ENCODE results near the gene KSR1. TPM values are rescaled to one million over a fixed set of nuclear protein-coding genes. Genes with fewer than 3 reads are reported as not detected.
"Not testable (repeated sequence)": the region's sequence is repeated elsewhere in the genome, so short reads cannot be mapped to it uniquely, and the experiment has no call there.

The KSR1 gene
- polyA plus RNA-seq, 4 donors, result 8.6 to 73.8 (median 12.9) TPM

DNA sequence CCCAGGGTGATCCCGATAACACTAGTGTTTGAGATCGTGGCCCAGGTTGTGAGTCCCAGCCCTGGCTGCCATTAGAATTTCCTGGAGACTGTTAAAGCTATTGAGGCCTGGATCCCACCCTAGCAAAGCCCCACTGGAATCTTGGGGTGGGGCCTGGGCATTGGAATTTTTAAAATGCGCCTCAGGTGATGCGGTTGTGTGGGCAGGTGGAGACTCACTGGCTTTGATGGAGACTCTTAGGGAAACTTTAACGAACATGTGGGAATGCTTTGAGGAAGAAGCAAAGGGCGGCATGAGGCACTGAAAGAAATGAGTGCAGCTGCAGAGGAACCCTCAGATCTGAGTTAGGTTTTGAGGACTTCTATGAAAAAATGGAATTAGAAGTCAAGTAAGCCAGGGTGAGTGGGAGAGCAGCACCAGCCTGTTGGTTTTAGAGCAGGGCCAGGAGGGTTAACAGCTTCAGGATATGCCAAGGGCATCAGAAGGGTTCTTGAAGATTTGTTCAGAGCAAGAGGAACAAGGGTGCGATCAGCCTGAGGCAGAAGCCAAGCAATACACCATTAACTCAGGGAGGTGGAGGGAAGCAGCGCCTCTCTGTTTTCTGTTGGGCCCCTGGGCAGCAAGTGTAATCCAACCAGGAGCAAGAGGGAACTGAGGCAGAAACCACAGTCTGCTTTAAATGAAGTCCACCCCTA lies 42.5 kb downstream of the KSR1 start:
- no peak for DNase-seq
- Histone ChIP-seq H3K4me1 (ENCODE audit: control insufficient read depth in 3 of 3, insufficient read depth in 2 of 3, low read depth in 1 of 3, low read length in 2 of 3) (peaks cover 0 to 41% (median 12%) of the 10 kb centered on the region in 3 donors), H3K4me3 (ENCODE audit: low read depth in 1 of 3, low read length in 3 of 3) (no peak overlapping the region), H3K27me3 (ENCODE audit: control insufficient read depth in 3 of 3, insufficient read depth in 3 of 3, low read length in 3 of 3) (no peaks in the 10 kb centered on the region), H3K9me3 (ENCODE audit: control insufficient read depth in 2 of 2, insufficient read depth in 1 of 2, low read depth in 1 of 2, low read length in 1 of 2) (peaks cover 0 to 16% of the 10 kb centered on the region in 2 donors), H3K36me3 (ENCODE audit: control insufficient read depth in 3 of 3, insufficient read depth in 2 of 3, low read depth in 1 of 3, low read length in 3 of 3) (peaks cover 0 to 21% (median 0%) of the 10 kb centered on the region in 3 donors), H3K27ac (ENCODE audit: low read depth in 1 of 3, low read length in 2 of 3) (no peak overlapping the region)
- FAIRE-seq, result no peak
- WGBS, 3 donors, result 92 to 96% (median 95%) methylated on average over 8 of the region's 8 CpGs

DNA sequence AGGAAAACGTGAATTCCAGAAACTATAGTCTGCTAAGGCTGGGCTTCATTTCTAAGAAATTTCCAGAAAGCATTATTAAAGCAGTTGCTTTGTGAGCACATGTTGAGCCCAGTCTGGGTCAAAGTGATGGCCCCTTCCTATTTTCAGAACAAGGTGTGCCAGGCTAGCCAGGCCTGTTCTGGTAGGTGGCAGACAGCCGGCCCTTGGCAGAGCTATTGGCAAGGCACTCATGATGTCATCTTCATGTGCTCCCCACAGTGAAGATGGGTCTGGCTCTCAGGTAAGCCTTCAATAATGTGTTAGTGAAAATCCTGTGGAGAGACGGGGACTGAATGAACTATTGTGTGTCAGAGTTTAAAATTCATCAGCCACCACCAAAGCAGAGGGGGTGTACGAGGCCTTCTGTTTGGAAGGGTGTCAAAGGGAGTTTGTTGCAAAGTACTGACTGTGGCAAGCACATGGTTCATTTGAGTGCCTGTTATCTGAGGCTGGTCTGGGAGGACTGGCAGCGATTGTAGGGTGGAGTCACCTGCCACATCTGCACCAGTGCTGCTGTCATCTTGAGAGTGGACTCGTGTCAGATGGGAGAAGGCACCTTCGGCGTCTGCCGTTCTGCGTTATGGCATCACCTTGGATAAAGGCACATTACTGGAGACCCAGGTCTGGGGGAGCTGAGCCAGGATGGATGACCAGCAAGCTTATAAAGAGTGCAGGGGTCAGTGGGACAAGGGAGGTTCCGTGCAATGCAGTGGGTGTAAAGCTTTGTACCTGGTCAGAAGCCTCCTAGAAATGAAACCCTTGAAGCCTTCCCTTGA lies 43.4 kb downstream of the KSR1 start:
- H3K4me3 ChIP-seq (ENCODE audit: low read depth in 1 of 3, low read length in 3 of 3), result no peak overlapping the region
- peaks cover 0 to 16% of the 10 kb centered on the region in 2 donors for H3K9me3 ChIP-seq (ENCODE audit: control insufficient read depth in 2 of 2, insufficient read depth in 1 of 2, low read depth in 1 of 2, low read length in 1 of 2)
- DNase-seq (no peak), FAIRE-seq (no peak)
- H3K27ac ChIP-seq (ENCODE audit: low read depth in 1 of 3, low read length in 2 of 3), result no peak overlapping the region
- WGBS, 3 donors, result 89 to 94% (median 91%) methylated on average over 11 of the region's 11 CpGs
- no peaks in the 10 kb centered on the region for H3K27me3 ChIP-seq (ENCODE audit: control insufficient read depth in 3 of 3, insufficient read depth in 3 of 3, low read length in 3 of 3)
- H3K4me1 ChIP-seq (ENCODE audit: control insufficient read depth in 3 of 3, insufficient read depth in 2 of 3, low read depth in 1 of 3, low read length in 2 of 3), result peaks cover 3 to 45% (median 6%) of the 10 kb centered on the region in 3 donors
- peaks cover 0 to 21% (median 0%) of the 10 kb centered on the region in 3 donors for H3K36me3 ChIP-seq (ENCODE audit: control insufficient read depth in 3 of 3, insufficient read depth in 2 of 3, low read depth in 1 of 3, low read length in 3 of 3)

DNA sequence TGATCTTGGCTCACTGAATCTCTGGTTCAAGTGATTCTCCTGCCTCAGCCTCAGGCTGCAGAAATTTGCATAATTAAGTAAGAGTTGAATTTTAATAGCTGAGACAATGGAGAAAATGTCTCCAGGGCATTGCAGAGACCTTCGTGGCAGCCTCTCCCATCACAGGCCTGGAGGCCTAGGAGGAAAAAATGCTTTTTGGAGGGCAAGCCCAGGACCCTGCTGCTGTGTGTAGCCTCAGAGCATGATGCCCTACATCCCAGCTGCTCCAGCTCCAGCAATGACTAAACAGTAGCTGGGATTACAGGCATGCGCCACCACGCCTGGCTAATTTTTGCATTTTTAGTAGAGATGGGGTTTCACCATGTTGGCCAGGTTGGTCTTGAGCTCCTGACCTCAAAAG lies 45.1 kb downstream of the KSR1 start:
- 91 to 97% (median 96%) methylated on average over 3 of the region's 3 CpGs for WGBS, 3 donors
- peaks cover 0 to 16% of the 10 kb centered on the region in 2 donors for H3K9me3 ChIP-seq (ENCODE audit: control insufficient read depth in 2 of 2, insufficient read depth in 1 of 2, low read depth in 1 of 2, low read length in 1 of 2)
- H3K4me3 ChIP-seq (ENCODE audit: low read depth in 1 of 3, low read length in 3 of 3); H3K27me3 ChIP-seq (ENCODE audit: control insufficient read depth in 3 of 3, insufficient read depth in 3 of 3, low read length in 3 of 3); H3K27ac ChIP-seq (ENCODE audit: low read depth in 1 of 3, low read length in 2 of 3); DNase-seq; FAIRE-seq: not testable (repeated sequence)
- peaks cover 0 to 25% (median 0%) of the 10 kb centered on the region in 3 donors for H3K36me3 ChIP-seq (ENCODE audit: control insufficient read depth in 3 of 3, insufficient read depth in 2 of 3, low read depth in 1 of 3, low read length in 3 of 3)
- peaks cover 3 to 44% (median 3%) of the 10 kb centered on the region in 3 donors for H3K4me1 ChIP-seq (ENCODE audit: control insufficient read depth in 3 of 3, insufficient read depth in 2 of 3, low read depth in 1 of 3, low read length in 2 of 3)

DNA sequence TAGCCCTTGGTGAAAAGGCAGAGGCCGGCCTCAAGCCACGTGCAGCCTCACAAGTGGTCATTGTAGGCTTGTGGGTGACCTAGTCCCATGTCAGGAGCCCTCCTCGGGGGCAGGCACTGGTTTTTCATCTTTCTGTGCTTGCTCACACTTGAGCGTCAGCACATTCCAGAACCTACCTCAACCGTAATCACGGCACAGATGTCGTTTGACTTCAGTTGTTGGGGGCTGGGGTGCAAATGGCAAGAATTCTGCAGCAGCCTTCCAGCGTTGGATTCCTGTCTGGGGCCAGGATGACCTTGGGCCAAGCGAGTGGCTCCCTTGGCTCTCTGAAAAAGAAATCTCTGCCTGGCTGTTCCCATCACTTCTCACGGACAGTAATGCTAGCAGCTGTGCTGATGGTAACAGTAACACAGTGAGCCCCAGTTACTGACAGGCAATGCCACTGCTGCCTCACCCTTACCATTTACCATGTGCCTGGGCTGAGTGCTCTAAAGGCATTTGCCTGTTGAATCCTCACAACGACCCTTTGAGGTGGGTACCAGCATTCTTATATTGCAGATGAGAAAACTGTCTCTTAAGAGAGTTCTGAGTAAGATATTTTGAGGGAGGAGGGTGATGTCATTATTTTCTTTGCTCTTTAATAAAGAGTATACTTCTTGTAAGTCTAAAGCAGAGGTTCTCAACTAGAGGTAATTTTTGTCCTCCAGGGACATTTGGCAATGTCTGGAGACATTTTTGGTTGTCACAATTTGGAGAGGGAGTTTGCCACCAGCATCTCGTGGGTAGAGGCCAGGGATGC lies 46.5 kb downstream of the KSR1 start:
- WGBS, 3 donors, result 70 to 84% (median 80%) methylated on average over 12 of the region's 12 CpGs
- H3K27me3 ChIP-seq (ENCODE audit: control insufficient read depth in 3 of 3, insufficient read depth in 3 of 3, low read length in 3 of 3), result no peaks in the 10 kb centered on the region
- FAIRE-seq (no peak), DNase-seq (no peak)
- H3K4me3 ChIP-seq (ENCODE audit: low read depth in 1 of 3, low read length in 3 of 3), result no peak overlapping the region
- H3K9me3 ChIP-seq (ENCODE audit: control insufficient read depth in 2 of 2, insufficient read depth in 1 of 2, low read depth in 1 of 2, low read length in 1 of 2), result peaks cover 0 to 16% of the 10 kb centered on the region in 2 donors
- H3K36me3 ChIP-seq (ENCODE audit: control insufficient read depth in 3 of 3, insufficient read depth in 2 of 3, low read depth in 1 of 3, low read length in 3 of 3), result peaks cover 0 to 30% (median 0%) of the 10 kb centered on the region in 3 donors
- H3K4me1 ChIP-seq (ENCODE audit: control insufficient read depth in 3 of 3, insufficient read depth in 2 of 3, low read depth in 1 of 3, low read length in 2 of 3), result peaks cover 0 to 31% (median 3%) of the 10 kb centered on the region in 3 donors
- H3K27ac ChIP-seq (ENCODE audit: low read depth in 1 of 3, low read length in 2 of 3), result peak overlapping the region in 1 of 3 donors; percentile 90

GRCh38 chr17:27503611-27504010 lies 47.4 kb downstream of the KSR1 start:
- 92 to 94% (median 93%) methylated on average over 8 of the region's 8 CpGs for WGBS, 3 donors
- Histone ChIP-seq H3K27ac (ENCODE audit: low read depth in 1 of 3, low read length in 2 of 3) (peak overlapping the region in 1 of 3 donors; percentile 90), H3K4me1 (ENCODE audit: control insufficient read depth in 3 of 3, insufficient read depth in 2 of 3, low read depth in 1 of 3, low read length in 2 of 3) (peaks cover 0 to 29% (median 3%) of the 10 kb centered on the region in 3 donors), H3K4me3 (ENCODE audit: low read depth in 1 of 3, low read length in 3 of 3) (peak overlapping the region in 1 of 3 donors; percentile 11), H3K9me3 (ENCODE audit: control insufficient read depth in 2 of 2, insufficient read depth in 1 of 2, low read depth in 1 of 2, low read length in 1 of 2) (peaks cover 0 to 16% of the 10 kb centered on the region in 2 donors), H3K36me3 (ENCODE audit: control insufficient read depth in 3 of 3, insufficient read depth in 2 of 3, low read depth in 1 of 3, low read length in 3 of 3) (peaks cover 0 to 32% (median 0%) of the 10 kb centered on the region in 3 donors), H3K27me3 (ENCODE audit: control insufficient read depth in 3 of 3, insufficient read depth in 3 of 3, low read length in 3 of 3) (no peaks in the 10 kb centered on the region)
- peak in 1 of 2 donors; percentile 60 for DNase-seq
- FAIRE-seq, result no peak

DNA sequence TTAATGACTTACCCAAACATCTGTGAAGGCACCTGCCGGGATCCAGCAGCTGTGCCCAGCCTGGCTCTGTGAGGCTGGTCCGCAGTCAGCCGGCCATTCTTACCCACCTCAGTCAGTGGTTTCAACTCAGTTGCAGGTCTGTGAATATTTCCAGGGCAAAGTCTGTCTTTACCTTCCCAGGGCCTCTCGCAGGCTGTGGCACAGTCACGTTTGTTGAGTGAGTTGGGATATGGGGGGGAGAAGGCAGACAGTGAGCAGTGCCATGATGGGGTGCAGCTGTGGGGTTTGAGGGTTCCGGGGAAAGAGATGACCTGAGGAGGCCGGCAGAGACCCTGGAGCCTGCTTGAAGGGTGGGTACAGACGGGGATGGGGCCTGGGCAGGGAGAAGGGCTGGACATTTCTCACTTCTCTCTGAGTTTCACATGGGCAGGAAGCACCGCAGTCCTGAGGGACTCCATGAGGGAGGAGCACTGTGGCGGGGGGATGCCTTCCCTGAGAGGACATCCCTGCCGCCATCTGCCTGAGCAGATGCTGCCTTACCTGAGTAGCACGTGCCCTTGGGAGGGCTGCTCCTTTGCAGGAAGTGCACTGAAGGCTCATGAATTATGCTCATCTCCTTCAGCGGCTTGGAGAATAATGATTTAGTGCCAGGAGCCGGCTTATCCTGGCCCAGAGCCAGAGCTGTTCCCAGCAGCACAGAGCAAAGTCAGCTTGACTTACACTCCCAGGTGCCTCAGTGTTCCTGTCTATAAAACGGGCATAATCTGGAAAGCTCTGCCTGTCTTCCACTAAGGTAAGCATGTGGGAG lies 48.1 kb downstream of the KSR1 start:
- DNase-seq (peak; percentile 49 to 89), FAIRE-seq (no peak)
- WGBS, 3 donors, result 29 to 54% (median 46%) methylated on average over 15 of the region's 15 CpGs
- H3K27me3 ChIP-seq (ENCODE audit: control insufficient read depth in 3 of 3, insufficient read depth in 3 of 3, low read length in 3 of 3), result no peaks in the 10 kb centered on the region
- peaks cover 0 to 29% (median 3%) of the 10 kb centered on the region in 3 donors for H3K4me1 ChIP-seq (ENCODE audit: control insufficient read depth in 3 of 3, insufficient read depth in 2 of 3, low read depth in 1 of 3, low read length in 2 of 3)
- H3K9me3 ChIP-seq (ENCODE audit: control insufficient read depth in 2 of 2, insufficient read depth in 1 of 2, low read depth in 1 of 2, low read length in 1 of 2), result peaks cover 0 to 16% of the 10 kb centered on the region in 2 donors
- H3K4me3 ChIP-seq (ENCODE audit: low read depth in 1 of 3, low read length in 3 of 3), result peak overlapping the region in 1 of 3 donors; percentile 11
- H3K36me3 ChIP-seq (ENCODE audit: control insufficient read depth in 3 of 3, insufficient read depth in 2 of 3, low read depth in 1 of 3, low read length in 3 of 3), result peaks cover 0 to 31% (median 0%) of the 10 kb centered on the region in 3 donors
- H3K27ac ChIP-seq (ENCODE audit: low read depth in 1 of 3, low read length in 2 of 3), result peak overlapping the region in 1 of 3 donors; percentile 90

GRCh38 chr17:27506348-27507218 lies 50.3 kb downstream of the KSR1 start:
- peaks cover 0 to 29% (median 3%) of the 10 kb centered on the region in 3 donors for H3K4me1 ChIP-seq (ENCODE audit: control insufficient read depth in 3 of 3, insufficient read depth in 2 of 3, low read depth in 1 of 3, low read length in 2 of 3)
- no peak overlapping the region for H3K27ac ChIP-seq (ENCODE audit: low read depth in 1 of 3, low read length in 2 of 3)
- peaks cover 0 to 6% of the 10 kb centered on the region in 2 donors for H3K9me3 ChIP-seq (ENCODE audit: control insufficient read depth in 2 of 2, insufficient read depth in 1 of 2, low read depth in 1 of 2, low read length in 1 of 2)
- no peak overlapping the region for H3K4me3 ChIP-seq (ENCODE audit: low read depth in 1 of 3, low read length in 3 of 3)
- no peak for DNase-seq
- no peak for FAIRE-seq
- WGBS, 3 donors, result 80 to 85% (median 84%) methylated on average over 15 of the region's 15 CpGs
- no peaks in the 10 kb centered on the region for H3K27me3 ChIP-seq (ENCODE audit: control insufficient read depth in 3 of 3, insufficient read depth in 3 of 3, low read length in 3 of 3)
- H3K36me3 ChIP-seq (ENCODE audit: control insufficient read depth in 3 of 3, insufficient read depth in 2 of 3, low read depth in 1 of 3, low read length in 3 of 3), result peaks cover 0 to 33% (median 0%) of the 10 kb centered on the region in 3 donors
